Retinal pigment epithelial cell (primary cell): ENCODE results near the gene SPDYE4.

Source experiments
- DNase-seq: peaks from one replicate; pipeline ENCODE4 v3.0.0-alpha.2; 2010; ENCODE audit warnings: low read depth
- H3K4me3 ChIP-seq: 2 replicates; pipeline ENCODE4 v1.5.1; 2011; ENCODE audit warnings: mild to moderate bottlenecking, low read length, control low read depth, moderate library complexity
- CTCF ChIP-seq: conservative IDR thresholded peaks from 2 replicates; pipeline ENCODE4 v1.5.1; 2011; ENCODE audit warnings: low read depth, low read length, control low read depth, inconsistent platforms

Gene SPDYE4

GRCh38 chr17:8729860-8730259 is 28.5 kb downstream of the SPDYE4 start:
- TF ChIP-seq CTCF, result no peak
- DNase-seq, result no peak
- no peak overlapping the region for H3K4me3 ChIP-seq

- DNase-seq, result no peak
- H3K4me3 ChIP-seq, result no peak overlapping the region
- TF ChIP-seq CTCF, result no peak
Observed at GRCh38 chr17:8729421-8729820, 28.9 kb downstream of the SPDYE4 start.

- no peak for TF ChIP-seq CTCF
- no peak for DNase-seq
- H3K4me3 ChIP-seq, result no peak overlapping the region
Observed at GRCh38 chr17:8728971-8729370, 29.4 kb downstream of the SPDYE4 start.

GRCh38 chr17:8728251-8728938 is 30.0 kb downstream of the SPDYE4 start:
- no peak overlapping the region for H3K4me3 ChIP-seq
- DNase-seq, result no peak
- TF ChIP-seq CTCF, result no peak

- H3K4me3 ChIP-seq, result no peak overlapping the region
- TF ChIP-seq CTCF, result no peak
- DNase-seq, result peak; percentile 31
Observed at GRCh38 chr17:8726941-8727555, 31.3 kb downstream of the SPDYE4 start.

GRCh38 chr17:8725881-8726876 is 32.2 kb downstream of the SPDYE4 start:
- no peak overlapping the region for H3K4me3 ChIP-seq
- no peak for TF ChIP-seq CTCF
- no peak for DNase-seq
